Stimulated activated naive CD8-positive, alpha-beta T cell treated with anti-CD3 and anti-CD28 coated beads, Interleukin-15, amount 100 ng/mL, for 72 hours (primary cell): ENCODE results near the gene MAP1LC3B2.

Source experiments
- ATAC-seq: fragments of 150-1000 bp; cut with Tn5 transposase; 2 replicates; pipeline ENCODE4 v1.10.0; 2021; ENCODE audit warnings: mild to moderate bottlenecking, moderate library complexity
- DNase-seq, 2 donors: peaks; one replicate each; pipeline ENCODE4 v3.0.0; 2021 to 2022
- H3K27ac Mint-ChIP-seq, 2 donors: one replicate each; pipeline ENCODE4 v1.8.0; 2022; ENCODE audit warnings: mild to moderate bottlenecking in 2 of 2, mixed read lengths in 2 of 2, moderate library complexity in 2 of 2
- H3K27me3 Mint-ChIP-seq: one replicate; pipeline ENCODE4 v1.8.0; 2022; ENCODE audit warnings: mixed read lengths
- H3K4me1 Mint-ChIP-seq: one replicate; pipeline ENCODE4 v1.8.0; 2022; ENCODE audit warnings: mild to moderate bottlenecking, mixed read lengths
- H3K4me3 Mint-ChIP-seq, 2 donors: one replicate each; pipeline ENCODE4 v1.8.0; 2022; ENCODE audit warnings: mild to moderate bottlenecking in 2 of 2, mixed read lengths in 2 of 2, moderate library complexity in 1 of 2
- H3K9me3 Mint-ChIP-seq, 2 donors: one replicate each; pipeline ENCODE4 v1.8.0; 2022; ENCODE audit warnings: mixed read lengths in 2 of 2

Gene MAP1LC3B2

DNA sequence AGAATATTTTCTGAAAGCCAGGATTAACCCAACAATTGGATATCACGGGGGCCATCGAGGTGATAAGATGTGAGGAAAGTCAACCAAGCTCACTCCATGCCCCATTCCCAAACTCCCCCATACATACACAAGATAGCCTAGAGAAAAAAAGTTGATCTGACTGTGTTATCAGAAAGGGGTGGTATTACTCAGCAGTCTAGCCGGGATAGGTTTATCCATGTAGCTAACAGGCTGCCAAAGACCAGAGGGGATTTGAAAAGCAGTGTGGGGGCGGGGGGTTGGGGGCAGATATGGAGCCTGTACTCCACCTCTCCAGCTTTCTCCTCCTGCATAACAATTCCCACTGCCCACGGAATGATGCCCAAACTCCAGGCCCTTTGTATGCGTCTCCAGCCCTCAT is 13.2 kb upstream of the MAP1LC3B2 start:
- no peak for DNase-seq
- Mint-ChIP-seq H3K27me3 (peaks cover 5% of the 10 kb centered on the region), H3K27ac (no peak overlapping the region), H3K9me3 (no peaks in the 10 kb centered on the region), H3K4me1 (peaks cover 7% of the 10 kb centered on the region), H3K4me3 (peak overlapping the region in 1 of 2 donors; percentile 17)
- no peak for ATAC-seq

DNA sequence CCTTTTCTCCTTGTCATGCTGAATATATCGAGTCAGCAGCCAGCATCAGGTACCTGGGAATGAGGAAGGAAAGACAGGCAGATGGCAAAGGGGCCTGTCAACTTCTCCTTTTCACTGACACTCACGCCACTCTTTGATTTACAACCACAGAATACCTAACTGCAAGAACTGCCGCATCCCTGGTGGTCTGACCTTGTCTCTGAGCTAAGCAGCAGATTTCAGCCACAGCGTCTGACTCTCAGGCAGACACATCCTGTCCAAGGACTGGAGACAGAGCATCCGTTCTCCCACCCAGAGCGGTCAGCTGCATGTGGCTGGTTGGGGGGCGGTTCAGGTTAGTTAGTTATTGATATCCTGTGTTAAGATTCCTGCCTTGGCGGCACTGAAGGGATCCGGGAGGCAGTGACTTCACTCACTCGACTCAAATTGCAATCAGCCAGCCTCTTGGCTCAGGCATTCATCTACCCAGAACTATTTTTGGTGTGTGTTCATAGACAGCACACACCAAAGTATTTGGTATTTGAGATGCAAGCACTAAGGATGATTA is 11.2 kb upstream of the MAP1LC3B2 start:
- Mint-ChIP-seq H3K4me1 (peaks cover 7% of the 10 kb centered on the region), H3K27ac (no peak overlapping the region), H3K4me3 (no peak overlapping the region), H3K27me3 (peaks cover 5% of the 10 kb centered on the region), H3K9me3 (no peaks in the 10 kb centered on the region)
- DNase-seq, result no peak
- peak; percentile 57 for ATAC-seq

DNA sequence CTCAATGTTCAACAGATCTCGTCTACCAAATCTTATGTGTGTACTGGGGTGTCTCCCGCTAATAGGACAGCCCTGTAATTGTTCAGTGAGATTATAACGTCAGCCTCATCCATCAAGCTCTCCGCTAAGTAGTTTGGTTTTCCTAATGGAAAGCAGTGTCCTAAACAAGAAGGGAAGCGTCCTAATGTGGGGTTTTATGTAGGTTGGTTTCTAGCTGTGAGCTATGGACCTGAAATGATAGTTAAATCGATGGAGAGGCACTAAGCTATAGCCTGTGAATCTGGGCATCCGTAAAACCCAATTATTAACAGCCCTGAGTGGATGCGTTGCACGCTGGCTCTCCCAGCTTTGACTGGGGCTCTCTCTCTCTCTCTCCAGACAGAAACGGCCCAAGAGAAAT is 9.2 kb upstream of the MAP1LC3B2 start:
- peaks cover 7% of the 10 kb centered on the region for H3K4me1 Mint-ChIP-seq
- no peak overlapping the region for H3K27ac Mint-ChIP-seq
- no peak for ATAC-seq
- H3K4me3 Mint-ChIP-seq, result no peak overlapping the region
- no peak for DNase-seq
- H3K9me3 Mint-ChIP-seq, result no peaks in the 10 kb centered on the region
- peaks cover 5% of the 10 kb centered on the region for H3K27me3 Mint-ChIP-seq

DNA sequence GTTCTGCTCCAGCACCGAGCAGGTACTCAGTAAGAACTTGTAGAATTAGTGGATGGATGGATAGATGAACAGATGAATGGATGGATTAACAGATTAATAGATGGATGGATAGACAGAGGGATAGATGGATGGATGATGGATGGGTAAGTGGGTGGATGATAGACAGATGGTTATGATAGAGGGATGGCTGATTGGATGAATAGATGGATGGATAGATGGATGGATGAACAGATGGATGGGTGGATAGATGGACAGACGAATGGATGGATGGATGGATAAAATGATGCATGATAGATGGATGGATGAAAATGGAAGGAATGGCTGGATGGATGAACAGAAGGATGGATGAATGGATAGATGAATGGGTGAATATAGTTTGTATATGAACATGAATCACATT is 8.0 kb upstream of the MAP1LC3B2 start:
- no peak overlapping the region for H3K4me3 Mint-ChIP-seq
- H3K4me1 Mint-ChIP-seq, result peaks cover 7% of the 10 kb centered on the region
- peaks cover 5% of the 10 kb centered on the region for H3K27me3 Mint-ChIP-seq
- no peaks in the 10 kb centered on the region for H3K9me3 Mint-ChIP-seq
- no peak for ATAC-seq
- DNase-seq, result no peak
- H3K27ac Mint-ChIP-seq, result no peak overlapping the region

DNA sequence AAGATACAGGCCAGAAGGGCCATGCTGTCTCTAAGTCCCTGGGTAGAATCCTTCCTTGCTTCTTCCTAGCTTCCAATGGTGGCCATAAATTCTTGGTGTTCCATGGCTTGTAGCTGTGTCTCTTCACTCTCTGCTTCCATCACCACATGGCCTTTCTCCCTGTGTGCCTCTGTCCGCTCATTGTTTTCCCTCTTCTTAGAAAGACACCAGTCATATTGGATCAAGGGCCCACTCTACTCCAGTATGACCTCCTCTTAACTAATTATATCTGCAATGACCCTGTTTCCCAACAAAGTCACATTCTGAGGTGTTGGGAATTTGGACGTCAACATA is 7.6 kb upstream of the MAP1LC3B2 start:
- Mint-ChIP-seq H3K4me3 (no peak overlapping the region), H3K9me3 (no peaks in the 10 kb centered on the region), H3K4me1 (peaks cover 8% of the 10 kb centered on the region), H3K27me3 (peaks cover 5% of the 10 kb centered on the region), H3K27ac (no peak overlapping the region)
- ATAC-seq (no peak), DNase-seq (no peak)

DNA sequence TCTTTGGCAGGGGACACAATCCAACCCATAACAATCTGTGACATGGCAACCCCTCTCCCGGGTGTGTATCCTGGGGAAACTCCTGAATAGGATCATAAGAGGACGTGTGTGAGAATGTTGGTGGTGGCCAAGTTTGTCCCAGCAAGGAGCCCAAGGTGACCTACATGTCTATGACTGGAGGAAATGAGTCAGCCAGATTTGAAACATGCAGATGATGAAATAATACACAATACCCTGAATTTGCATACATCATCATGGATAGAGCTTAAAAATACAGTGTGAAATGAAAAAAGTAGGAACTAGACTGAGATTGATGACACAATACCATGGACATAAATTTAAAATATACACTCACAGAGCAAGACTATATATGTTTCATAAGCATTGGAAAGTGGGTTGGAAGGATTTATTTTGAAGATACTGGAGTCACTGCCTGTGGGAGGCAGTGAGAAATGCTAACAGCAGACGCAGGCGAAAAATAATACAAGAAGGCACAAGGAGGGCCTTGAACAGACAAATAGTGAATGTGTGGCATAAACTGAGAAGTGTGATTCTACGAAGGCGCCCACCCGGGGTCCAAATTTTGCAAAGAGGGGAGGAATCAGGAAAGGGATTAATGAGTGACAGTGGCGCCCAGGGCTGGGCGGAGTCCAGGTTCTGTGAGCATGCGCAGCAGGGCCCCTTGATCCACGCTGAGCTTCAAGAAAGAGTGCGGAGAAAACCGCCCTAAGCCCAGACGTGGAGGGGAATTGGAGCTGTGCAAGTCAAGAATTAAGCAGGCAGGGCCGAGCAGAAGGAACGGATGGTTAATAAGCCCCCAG is 7.0 kb upstream of the MAP1LC3B2 start:
- DNase-seq, result peak in 1 of 2 donors; percentile 26
- Mint-ChIP-seq H3K4me1 (peaks cover 14% of the 10 kb centered on the region), H3K27me3 (peaks cover 5% of the 10 kb centered on the region), H3K4me3 (no peak overlapping the region), H3K9me3 (peaks cover 0 to 5% of the 10 kb centered on the region in 2 donors), H3K27ac (no peak overlapping the region)
- ATAC-seq, result peak; percentile 83

DNA sequence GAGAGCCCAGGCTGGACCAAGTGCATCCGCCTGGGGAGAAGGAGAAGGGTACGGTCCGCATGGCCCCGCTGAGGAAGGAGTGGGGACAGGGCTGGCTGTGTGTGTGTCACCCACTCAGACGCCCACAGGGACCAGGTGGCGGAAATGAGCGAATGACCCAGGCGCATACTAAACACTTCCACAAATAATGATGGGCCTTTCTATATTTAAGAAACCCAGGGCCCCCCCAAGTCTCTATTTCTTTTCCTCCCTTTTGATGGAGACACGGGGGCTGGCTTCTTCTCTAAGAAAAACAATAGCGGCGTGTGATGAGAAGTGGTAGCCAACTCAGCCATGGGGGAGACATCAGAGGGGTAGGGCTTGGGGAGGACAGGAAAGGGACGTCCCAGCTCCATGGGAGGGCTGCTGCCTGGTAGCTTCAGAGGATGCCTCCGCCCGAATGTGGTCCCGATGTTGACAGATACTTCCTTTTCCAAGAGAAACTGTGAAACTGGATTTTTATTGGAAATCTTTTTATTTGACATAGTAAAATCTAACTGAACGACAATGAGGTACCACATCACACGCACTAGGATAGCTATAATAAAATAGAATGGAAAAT is 6.3 kb upstream of the MAP1LC3B2 start:
- Mint-ChIP-seq H3K27me3 (peaks cover 3% of the 10 kb centered on the region), H3K9me3 (peaks cover 0 to 6% of the 10 kb centered on the region in 2 donors), H3K4me3 (no peak overlapping the region), H3K27ac (no peak overlapping the region), H3K4me1 (peaks cover 18% of the 10 kb centered on the region)
- ATAC-seq, result no peak
- no peak for DNase-seq

DNA sequence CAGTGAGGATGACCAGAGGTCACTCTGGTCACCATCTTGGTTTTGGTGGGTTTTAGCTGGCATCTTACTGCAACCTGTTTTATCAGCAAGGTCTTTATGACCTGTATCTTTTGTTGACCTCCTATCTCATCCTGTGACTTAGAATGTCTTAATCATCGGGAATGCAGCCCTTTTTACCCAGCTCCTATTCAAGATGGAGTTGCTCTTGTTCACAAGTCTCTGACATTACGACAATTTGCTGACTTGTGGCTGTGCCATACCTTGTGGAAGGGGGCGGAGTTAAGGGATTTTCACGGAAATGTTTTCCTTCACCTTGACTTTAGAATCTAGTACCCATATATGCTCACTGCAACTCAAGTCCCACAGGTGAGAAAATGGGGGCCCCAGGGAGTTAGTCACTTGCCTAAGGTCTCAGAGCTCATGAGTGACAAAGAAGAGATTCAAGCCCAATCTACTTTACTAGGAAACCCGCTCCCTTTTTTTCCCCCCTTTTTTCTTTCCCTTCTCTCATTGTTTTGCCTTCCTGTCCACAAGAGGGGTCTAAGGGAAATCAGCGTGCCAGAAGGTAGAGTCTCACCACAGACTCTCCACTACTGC is 2.7 kb upstream of the MAP1LC3B2 start:
- no peaks in the 10 kb centered on the region for H3K27me3 Mint-ChIP-seq
- no peak overlapping the region for H3K4me3 Mint-ChIP-seq
- no peak for ATAC-seq
- peaks cover 0 to 6% of the 10 kb centered on the region in 2 donors for H3K9me3 Mint-ChIP-seq
- peaks cover 49% of the 10 kb centered on the region for H3K4me1 Mint-ChIP-seq
- no peak overlapping the region for H3K27ac Mint-ChIP-seq
- DNase-seq, result no peak

DNA sequence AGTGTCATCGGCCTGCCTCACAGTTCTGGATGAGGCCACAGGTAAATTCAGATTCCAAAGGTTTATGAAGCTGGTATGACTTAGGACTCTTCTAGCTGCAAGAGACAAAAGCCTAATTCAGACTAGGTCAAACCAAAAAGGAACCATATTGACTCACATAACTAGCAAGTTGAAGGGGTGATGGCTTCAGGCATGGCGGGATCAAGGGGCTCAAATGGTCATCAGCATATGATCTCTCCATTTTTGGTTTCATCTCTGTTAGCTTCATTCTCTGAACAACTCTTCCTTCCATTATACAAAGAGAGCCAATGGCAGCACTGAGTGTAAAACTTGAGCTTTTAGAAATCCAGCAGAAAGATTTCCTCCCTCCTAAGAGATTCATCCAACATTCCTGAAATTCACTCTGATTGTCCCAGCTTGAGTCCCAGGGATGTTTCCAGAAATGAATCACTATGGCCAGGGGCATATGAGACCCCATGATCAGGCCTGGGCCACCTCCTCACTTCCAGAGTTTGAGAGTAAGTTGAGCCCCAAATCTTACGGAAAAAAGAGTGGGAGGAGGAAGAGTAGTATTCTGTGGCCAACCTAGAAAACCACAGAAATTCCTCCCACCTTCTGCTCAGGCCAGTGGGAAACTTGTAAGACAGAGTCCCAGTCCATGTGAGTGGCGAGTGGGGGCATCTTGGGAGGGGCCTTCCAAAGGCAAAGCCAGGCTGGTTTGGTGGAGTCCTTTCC is 2.0 kb upstream of the MAP1LC3B2 start:
- Mint-ChIP-seq H3K27me3 (no peaks in the 10 kb centered on the region), H3K4me1 (peaks cover 49% of the 10 kb centered on the region), H3K9me3 (peaks cover 0 to 6% of the 10 kb centered on the region in 2 donors), H3K4me3 (no peak overlapping the region), H3K27ac (no peak overlapping the region)
- ATAC-seq (no peak), DNase-seq (no peak)

DNA sequence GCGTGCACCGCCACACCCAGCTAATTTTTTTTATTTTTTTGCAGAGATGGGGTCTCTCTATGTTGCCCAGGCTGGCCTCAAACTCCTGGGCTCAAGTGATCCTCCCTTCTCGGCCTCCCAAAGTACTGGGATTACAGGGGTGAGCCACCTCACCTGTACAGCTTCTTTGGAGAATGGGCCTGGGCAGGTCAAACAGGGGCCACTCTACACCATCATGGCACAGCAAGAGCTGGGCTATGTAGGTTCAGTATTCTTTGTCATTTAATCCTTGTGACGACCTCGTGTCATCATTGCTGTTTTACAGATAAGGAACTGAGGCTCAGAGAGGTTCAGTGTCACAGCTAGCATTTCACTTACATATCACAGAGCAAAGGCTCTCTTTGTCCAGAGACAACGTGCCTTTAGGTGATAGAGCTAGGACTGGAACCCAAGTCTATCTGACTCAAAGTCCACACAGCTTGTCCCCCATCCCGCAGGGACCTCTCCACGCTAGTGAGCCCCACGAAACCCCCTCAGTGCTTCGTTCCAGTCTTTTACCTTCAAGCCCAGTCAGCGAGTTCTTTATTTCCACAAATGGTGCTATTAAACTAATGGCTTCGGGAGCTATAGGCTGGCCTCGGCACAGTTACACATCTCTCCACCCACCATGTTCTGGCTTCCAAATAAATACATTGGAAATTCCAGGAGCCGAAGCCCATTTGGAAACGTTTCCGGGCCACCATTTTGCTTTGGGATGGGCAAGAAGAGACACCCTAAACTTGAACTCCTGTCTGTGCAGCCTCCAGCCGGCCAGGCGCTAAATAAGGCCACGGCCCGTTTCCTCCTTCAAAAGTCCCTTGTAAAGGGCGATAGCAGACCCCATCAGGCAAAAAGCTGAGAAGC is 660 bp upstream of the MAP1LC3B2 start:
- peaks cover 49% of the 10 kb centered on the region for H3K4me1 Mint-ChIP-seq

DNA sequence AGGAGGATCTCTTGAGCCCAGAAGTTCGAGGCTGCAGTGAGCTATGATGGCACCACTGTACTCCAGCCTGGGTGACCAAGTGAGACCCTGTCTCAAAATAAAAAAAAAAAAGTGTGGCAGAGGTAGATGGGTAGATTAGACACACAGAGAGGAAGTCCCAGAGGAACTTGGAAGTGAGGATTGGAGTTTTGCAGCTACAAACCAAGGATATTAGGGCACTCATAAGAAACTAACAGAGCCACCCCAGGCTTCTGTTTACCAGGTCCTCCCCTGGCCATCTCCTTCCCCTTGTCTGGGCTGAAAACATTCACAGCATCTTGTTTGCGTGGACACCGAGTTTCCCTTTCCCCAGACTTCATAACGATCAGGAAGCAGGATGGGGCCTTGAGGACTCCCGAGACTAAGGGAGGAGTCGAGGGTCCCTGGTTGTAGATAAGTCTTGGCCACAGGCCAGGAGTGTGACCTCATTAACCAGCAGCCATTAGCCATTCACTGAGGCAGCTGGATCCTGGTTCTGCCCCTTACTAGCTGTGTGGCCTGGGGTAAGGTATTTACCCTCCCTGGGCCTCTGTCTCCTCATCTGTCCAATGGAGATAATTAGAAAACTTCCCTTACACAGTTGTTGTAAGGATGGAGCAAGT is 2.1 kb downstream of the MAP1LC3B2 start:
- H3K9me3 Mint-ChIP-seq, result peaks cover 22 to 24% of the 10 kb centered on the region in 2 donors

More for the DNA sequence above, 660 bp upstream of the MAP1LC3B2 start:
- ATAC-seq (no peak), DNase-seq (no peak)
- Mint-ChIP-seq H3K27ac (peak overlapping the region in 1 of 2 donors; percentile 98), H3K4me3 (peak overlapping the region; percentile 79 to 87), H3K9me3 (peaks cover 4 to 9% of the 10 kb centered on the region in 2 donors), H3K27me3 (no peaks in the 10 kb centered on the region)

DNA sequence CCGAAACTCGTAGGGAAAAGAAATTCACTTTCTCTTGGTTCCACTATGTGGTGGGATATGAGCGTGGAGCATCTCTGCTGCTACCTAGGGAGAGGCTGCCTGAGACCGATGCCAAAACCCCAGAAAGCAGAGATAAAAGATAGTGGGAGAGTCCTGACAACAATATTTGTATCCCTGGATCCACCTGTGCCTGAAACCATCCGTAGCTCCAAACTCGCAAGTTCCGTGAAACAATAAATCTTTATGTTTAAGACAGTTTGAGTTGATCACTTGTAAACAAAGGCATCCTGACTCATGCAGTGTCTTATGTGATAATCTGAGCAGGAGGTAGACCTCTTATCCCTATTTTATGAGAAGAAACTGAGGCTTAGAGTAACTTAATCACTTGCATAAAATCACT is 2.9 kb downstream of the MAP1LC3B2 start:
- H3K4me3 Mint-ChIP-seq, result no peak overlapping the region
- ATAC-seq (no peak), DNase-seq (no peak)
- H3K4me1 Mint-ChIP-seq, result peaks cover 42% of the 10 kb centered on the region
- H3K27ac Mint-ChIP-seq, result no peak overlapping the region
- peaks cover 20 to 22% of the 10 kb centered on the region in 2 donors for H3K9me3 Mint-ChIP-seq
- no peaks in the 10 kb centered on the region for H3K27me3 Mint-ChIP-seq

More for the DNA sequence above, 2.1 kb downstream of the MAP1LC3B2 start:
- no peak for ATAC-seq
- Mint-ChIP-seq H3K4me1 (peaks cover 49% of the 10 kb centered on the region), H3K27ac (no peak overlapping the region), H3K27me3 (no peaks in the 10 kb centered on the region), H3K4me3 (no peak overlapping the region)
- DNase-seq, result no peak

DNA sequence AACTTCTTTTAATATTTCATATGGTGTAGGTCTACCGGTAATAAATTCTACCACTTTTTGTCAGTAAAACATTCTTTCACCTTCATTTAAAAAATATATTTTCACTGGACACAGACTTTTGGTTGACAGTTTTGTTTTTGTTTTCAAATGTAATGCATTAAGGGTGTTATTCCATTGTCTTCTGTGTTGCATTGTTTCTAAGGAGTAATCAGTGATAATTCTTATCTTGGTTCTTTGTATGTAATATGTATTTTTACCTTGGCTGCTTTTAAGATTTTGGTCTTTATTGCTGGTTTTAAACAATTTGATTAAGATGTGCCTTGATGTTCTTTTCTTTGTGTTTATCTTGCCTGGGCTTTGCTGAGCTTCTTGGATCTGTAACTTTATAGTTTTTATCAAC is 4.1 kb downstream of the MAP1LC3B2 start:
- no peak overlapping the region for H3K27ac Mint-ChIP-seq
- H3K9me3 Mint-ChIP-seq, result peaks cover 18 to 22% of the 10 kb centered on the region in 2 donors
- ATAC-seq (no peak), DNase-seq (no peak)
- H3K4me3 Mint-ChIP-seq, result no peak overlapping the region
- H3K27me3 Mint-ChIP-seq, result no peaks in the 10 kb centered on the region
- peaks cover 31% of the 10 kb centered on the region for H3K4me1 Mint-ChIP-seq

DNA sequence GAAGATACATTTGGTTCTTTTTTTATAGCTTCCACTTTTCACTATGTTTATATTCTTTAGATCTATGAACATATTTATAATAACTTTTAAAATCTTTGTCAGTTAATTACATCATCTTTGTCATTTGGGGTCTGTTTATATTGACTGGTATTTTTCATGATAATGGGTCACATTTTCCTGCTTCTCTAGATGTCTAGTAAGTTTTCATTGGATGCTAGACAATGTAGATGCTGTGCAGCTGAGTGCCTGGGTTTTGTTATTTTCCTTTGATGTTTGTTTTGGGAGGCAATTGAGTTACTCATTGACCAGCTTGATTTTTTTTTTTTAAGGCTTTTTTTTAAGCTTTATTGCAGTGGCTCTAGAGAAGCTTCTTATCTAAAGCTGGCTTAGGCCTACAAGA is 4.9 kb downstream of the MAP1LC3B2 start:
- ATAC-seq (no peak), DNase-seq (no peak)
- no peak overlapping the region for H3K4me3 Mint-ChIP-seq
- H3K27ac Mint-ChIP-seq, result no peak overlapping the region
- peaks cover 22% of the 10 kb centered on the region for H3K4me1 Mint-ChIP-seq
- H3K9me3 Mint-ChIP-seq, result peaks cover 18 to 22% of the 10 kb centered on the region in 2 donors
- no peaks in the 10 kb centered on the region for H3K27me3 Mint-ChIP-seq
